DMS79 treated with DMSO at 0.1 percent for 48 hours (cell line): ENCODE data around the gene RAP1GDS1.
"Not testable (repeated sequence)": the region's sequence is repeated elsewhere in the genome, so short reads cannot be mapped to it uniquely, and the experiment has no call there.

ENCODE experiments used
- DNase-seq: peaks from one replicate; lab custom pipeline; 2025; lab: John Stamatoyannopoulos, UW

RAP1GDS1 gene

GRCh38 chr4:98352396-98352795, 91.2 kb downstream of the RAP1GDS1 start:
- DNase-seq = no peak

GRCh38 chr4:98352940-98353339, 91.8 kb downstream of the RAP1GDS1 start:
- DNase-seq = no peak

- DNase-seq = no peak
Observed at GRCh38 chr4:98358630-98359248, 97.6 kb downstream of the RAP1GDS1 start.

GRCh38 chr4:98359646-98360045, 98.5 kb downstream of the RAP1GDS1 start:
- no peak for DNase-seq

- no peak for DNase-seq
Observed at GRCh38 chr4:98363431-98363830, 102.2 kb downstream of the RAP1GDS1 start.

- DNase-seq = not testable (repeated sequence)
Observed at GRCh38 chr4:98366275-98366674, 105.1 kb downstream of the RAP1GDS1 start.

GRCh38 chr4:98368000-98368399, 106.8 kb downstream of the RAP1GDS1 start:
- not testable (repeated sequence) for DNase-seq

- no peak for DNase-seq
Observed at GRCh38 chr4:98369322-98369721, 108.1 kb downstream of the RAP1GDS1 start.

GRCh38 chr4:98374643-98375042, 113.5 kb downstream of the RAP1GDS1 start:
- no peak for DNase-seq

- DNase-seq = no peak
Observed at GRCh38 chr4:98377559-98377958, 116.4 kb downstream of the RAP1GDS1 start.

GRCh38 chr4:98381306-98381705, 120.1 kb downstream of the RAP1GDS1 start:
- no peak for DNase-seq

GRCh38 chr4:98383431-98384106, 122.4 kb downstream of the RAP1GDS1 start:
- DNase-seq = no peak

- no peak for DNase-seq
Observed at GRCh38 chr4:98385831-98386230, 124.6 kb downstream of the RAP1GDS1 start.

- no peak for DNase-seq
Observed at GRCh38 chr4:98387345-98388026, 126.3 kb downstream of the RAP1GDS1 start.

GRCh38 chr4:98394134-98394533, 132.9 kb downstream of the RAP1GDS1 start:
- no peak for DNase-seq

GRCh38 chr4:98399915-98400314, 138.7 kb downstream of the RAP1GDS1 start:
- DNase-seq = no peak

- DNase-seq = no peak
Observed at GRCh38 chr4:98406819-98407218, 145.6 kb downstream of the RAP1GDS1 start.

GRCh38 chr4:98411731-98412130, 150.5 kb downstream of the RAP1GDS1 start:
- no peak for DNase-seq

- no peak for DNase-seq
Observed at GRCh38 chr4:98416844-98417243, 155.7 kb downstream of the RAP1GDS1 start.

GRCh38 chr4:98420151-98420550, 159.0 kb downstream of the RAP1GDS1 start:
- not testable (repeated sequence) for DNase-seq

- no peak for DNase-seq
Observed at GRCh38 chr4:98421111-98421510, 159.9 kb downstream of the RAP1GDS1 start.

- DNase-seq = no peak
Observed at GRCh38 chr4:98423009-98423408, 161.8 kb downstream of the RAP1GDS1 start.

GRCh38 chr4:98430708-98431403, 169.7 kb downstream of the RAP1GDS1 start:
- no peak for DNase-seq
